ENCODE results near the gene SIK3.
"Not testable (repeated sequence)": the region's sequence is repeated elsewhere in the genome, so short reads cannot be mapped to it uniquely, and the experiment has no call there.

Gene SIK3

GRCh38 chr11:116836632-116836991 is 261.6 kb downstream of the SIK3 start:
- peaks cover 9% of the 10 kb centered on the region for H3K27me3 ChIP-seq (ENCODE audit: control insufficient read depth, insufficient read depth, low read length)
- no peaks in the 10 kb centered on the region for H3K36me3 ChIP-seq (ENCODE audit: control insufficient read depth, insufficient read depth, low read length)
- no peak overlapping the region for H3K9ac ChIP-seq (ENCODE audit: low read length)
- no peak overlapping the region for H3K4me3 ChIP-seq (ENCODE audit: low read depth, low read length)
- peaks cover 26% of the 10 kb centered on the region for H3K4me1 ChIP-seq (ENCODE audit: control insufficient read depth, insufficient read depth, low read length)
- H3K9me3 ChIP-seq (ENCODE audit: control insufficient read depth, insufficient read depth, low read depth, low read length) = 0 out of 2 replicates have a peak, but pooled peaks cover 2% of the 10 kb centered on the region
- H3K27ac ChIP-seq (ENCODE audit: low read depth, low read length) = no peak overlapping the region

GRCh38 chr11:116835791-116836631 is 262.2 kb downstream of the SIK3 start:
- peaks cover 9% of the 10 kb centered on the region for H3K27me3 ChIP-seq (ENCODE audit: control insufficient read depth, insufficient read depth, low read length)
- H3K4me1 ChIP-seq (ENCODE audit: control insufficient read depth, insufficient read depth, low read length) = peaks cover 26% of the 10 kb centered on the region
- no peaks in the 10 kb centered on the region for H3K36me3 ChIP-seq (ENCODE audit: control insufficient read depth, insufficient read depth, low read length)
- peak overlapping the region; percentile 18 for H3K9ac ChIP-seq (ENCODE audit: low read length)
- H3K9me3 ChIP-seq (ENCODE audit: control insufficient read depth, insufficient read depth, low read depth, low read length) = 0 out of 2 replicates have a peak, but pooled peaks cover 3% of the 10 kb centered on the region
- H3K4me3 ChIP-seq (ENCODE audit: low read depth, low read length) = peak overlapping the region; percentile 61
- H3K27ac ChIP-seq (ENCODE audit: low read depth, low read length) = no peak overlapping the region

GRCh38 chr11:116835042-116835772 is 263.0 kb downstream of the SIK3 start:
- Histone ChIP-seq H3K27ac (ENCODE audit: low read depth, low read length) (no peak overlapping the region), H3K4me1 (ENCODE audit: control insufficient read depth, insufficient read depth, low read length) (peaks cover 26% of the 10 kb centered on the region), H3K9me3 (ENCODE audit: control insufficient read depth, insufficient read depth, low read depth, low read length) (0 out of 2 replicates have a peak, but pooled peaks cover 3% of the 10 kb centered on the region), H3K4me3 (ENCODE audit: low read depth, low read length) (peak overlapping the region; percentile 61), H3K9ac (ENCODE audit: low read length) (no peak overlapping the region), H3K36me3 (ENCODE audit: control insufficient read depth, insufficient read depth, low read length) (no peaks in the 10 kb centered on the region), H3K27me3 (ENCODE audit: control insufficient read depth, insufficient read depth, low read length) (peaks cover 9% of the 10 kb centered on the region)

GRCh38 chr11:116834535-116835041 is 263.6 kb downstream of the SIK3 start:
- not testable (repeated sequence) for H3K4me3 ChIP-seq (ENCODE audit: low read depth, low read length); H3K27me3 ChIP-seq (ENCODE audit: control insufficient read depth, insufficient read depth, low read length); H3K9ac ChIP-seq (ENCODE audit: low read length); H3K36me3 ChIP-seq (ENCODE audit: control insufficient read depth, insufficient read depth, low read length); H3K27ac ChIP-seq (ENCODE audit: low read depth, low read length); H3K9me3 ChIP-seq (ENCODE audit: control insufficient read depth, insufficient read depth, low read depth, low read length)
- peaks cover 26% of the 10 kb centered on the region for H3K4me1 ChIP-seq (ENCODE audit: control insufficient read depth, insufficient read depth, low read length)

- H3K4me1 ChIP-seq (ENCODE audit: control insufficient read depth, insufficient read depth, low read length) = peaks cover 31% of the 10 kb centered on the region
- H3K9ac ChIP-seq (ENCODE audit: low read length) = no peak overlapping the region
- no peaks in the 10 kb centered on the region for H3K36me3 ChIP-seq (ENCODE audit: control insufficient read depth, insufficient read depth, low read length)
- peaks cover 9% of the 10 kb centered on the region for H3K27me3 ChIP-seq (ENCODE audit: control insufficient read depth, insufficient read depth, low read length)
- H3K4me3 ChIP-seq (ENCODE audit: low read depth, low read length) = no peak overlapping the region
- no peak overlapping the region for H3K27ac ChIP-seq (ENCODE audit: low read depth, low read length)
- H3K9me3 ChIP-seq (ENCODE audit: control insufficient read depth, insufficient read depth, low read depth, low read length) = 0 out of 2 replicates have a peak, but pooled peaks cover 3% of the 10 kb centered on the region
Observed at GRCh38 chr11:116833816-116834534, 264.3 kb downstream of the SIK3 start.

- H3K9ac ChIP-seq (ENCODE audit: low read length) = no peak overlapping the region
- H3K27ac ChIP-seq (ENCODE audit: low read depth, low read length) = no peak overlapping the region
- no peak overlapping the region for H3K4me3 ChIP-seq (ENCODE audit: low read depth, low read length)
- H3K36me3 ChIP-seq (ENCODE audit: control insufficient read depth, insufficient read depth, low read length) = no peaks in the 10 kb centered on the region
- H3K4me1 ChIP-seq (ENCODE audit: control insufficient read depth, insufficient read depth, low read length) = peaks cover 34% of the 10 kb centered on the region
- H3K27me3 ChIP-seq (ENCODE audit: control insufficient read depth, insufficient read depth, low read length) = peaks cover 9% of the 10 kb centered on the region
- 0 out of 2 replicates have a peak, but pooled peaks cover 3% of the 10 kb centered on the region for H3K9me3 ChIP-seq (ENCODE audit: control insufficient read depth, insufficient read depth, low read depth, low read length)
Observed at GRCh38 chr11:116833491-116833815, 264.8 kb downstream of the SIK3 start.

- Histone ChIP-seq H3K4me1 (ENCODE audit: control insufficient read depth, insufficient read depth, low read length) (peaks cover 33% of the 10 kb centered on the region), H3K9me3 (ENCODE audit: control insufficient read depth, insufficient read depth, low read depth, low read length) (0 out of 2 replicates have a peak, but pooled peaks cover 3% of the 10 kb centered on the region), H3K4me3 (ENCODE audit: low read depth, low read length) (no peak overlapping the region), H3K9ac (ENCODE audit: low read length) (no peak overlapping the region), H3K27me3 (ENCODE audit: control insufficient read depth, insufficient read depth, low read length) (peaks cover 9% of the 10 kb centered on the region), H3K36me3 (ENCODE audit: control insufficient read depth, insufficient read depth, low read length) (no peaks in the 10 kb centered on the region), H3K27ac (ENCODE audit: low read depth, low read length) (no peak overlapping the region)
Observed at GRCh38 chr11:116832350-116833290, 265.6 kb downstream of the SIK3 start.

- peaks cover 30% of the 10 kb centered on the region for H3K4me1 ChIP-seq (ENCODE audit: control insufficient read depth, insufficient read depth, low read length)
- no peak overlapping the region for H3K9ac ChIP-seq (ENCODE audit: low read length)
- H3K9me3 ChIP-seq (ENCODE audit: control insufficient read depth, insufficient read depth, low read depth, low read length) = 0 out of 2 replicates have a peak, but pooled peaks cover 3% of the 10 kb centered on the region
- no peak overlapping the region for H3K4me3 ChIP-seq (ENCODE audit: low read depth, low read length)
- H3K27me3 ChIP-seq (ENCODE audit: control insufficient read depth, insufficient read depth, low read length) = peaks cover 9% of the 10 kb centered on the region
- H3K27ac ChIP-seq (ENCODE audit: low read depth, low read length) = no peak overlapping the region
- H3K36me3 ChIP-seq (ENCODE audit: control insufficient read depth, insufficient read depth, low read length) = no peaks in the 10 kb centered on the region
Observed at GRCh38 chr11:116831790-116832349, 266.4 kb downstream of the SIK3 start.

GRCh38 chr11:116830184-116830912 is 267.9 kb downstream of the SIK3 start:
- no peaks in the 10 kb centered on the region for H3K36me3 ChIP-seq (ENCODE audit: control insufficient read depth, insufficient read depth, low read length)
- H3K4me3 ChIP-seq (ENCODE audit: low read depth, low read length) = no peak overlapping the region
- 0 out of 2 replicates have a peak, but pooled peaks cover 3% of the 10 kb centered on the region for H3K9me3 ChIP-seq (ENCODE audit: control insufficient read depth, insufficient read depth, low read depth, low read length)
- H3K4me1 ChIP-seq (ENCODE audit: control insufficient read depth, insufficient read depth, low read length) = peaks cover 21% of the 10 kb centered on the region
- H3K27ac ChIP-seq (ENCODE audit: low read depth, low read length) = no peak overlapping the region
- peaks cover 7% of the 10 kb centered on the region for H3K27me3 ChIP-seq (ENCODE audit: control insufficient read depth, insufficient read depth, low read length)
- no peak overlapping the region for H3K9ac ChIP-seq (ENCODE audit: low read length)
